HUES6 (cell line): ENCODE measurements around the gene TPK1.

ENCODE experiments used
- H3K27ac ChIP-seq: 2 replicates; pipeline ENCODE4 v1.7.0; 2013; ENCODE audit warnings: low read depth, mild to moderate bottlenecking, low read length, inconsistent platforms
- H3K27me3 ChIP-seq: 2 replicates; pipeline ENCODE4 v1.6.1; 2013; ENCODE audit warnings: low read length; ENCODE audit not compliant: control insufficient read depth, insufficient read depth
- H3K36me3 ChIP-seq: 2 replicates; pipeline ENCODE4 v1.6.1; 2013; ENCODE audit warnings: low read length; ENCODE audit not compliant: control insufficient read depth, insufficient read depth
- H3K4me1 ChIP-seq: 2 replicates; pipeline ENCODE4 v1.6.1; 2013; ENCODE audit warnings: low read length; ENCODE audit not compliant: control insufficient read depth, insufficient read depth
- H3K4me3 ChIP-seq: 2 replicates; pipeline ENCODE4 v1.5.1; 2013; ENCODE audit warnings: low read depth, low read length
- H3K9ac ChIP-seq: one replicate; pipeline ENCODE4 v1.6.1; 2013; ENCODE audit warnings: mild to moderate bottlenecking, low read length
- H3K9me3 ChIP-seq: 2 replicates; pipeline ENCODE4 v1.6.1; 2013; ENCODE audit warnings: low read depth, low read length; ENCODE audit not compliant: control insufficient read depth, insufficient read depth

Gene TPK1

DNA sequence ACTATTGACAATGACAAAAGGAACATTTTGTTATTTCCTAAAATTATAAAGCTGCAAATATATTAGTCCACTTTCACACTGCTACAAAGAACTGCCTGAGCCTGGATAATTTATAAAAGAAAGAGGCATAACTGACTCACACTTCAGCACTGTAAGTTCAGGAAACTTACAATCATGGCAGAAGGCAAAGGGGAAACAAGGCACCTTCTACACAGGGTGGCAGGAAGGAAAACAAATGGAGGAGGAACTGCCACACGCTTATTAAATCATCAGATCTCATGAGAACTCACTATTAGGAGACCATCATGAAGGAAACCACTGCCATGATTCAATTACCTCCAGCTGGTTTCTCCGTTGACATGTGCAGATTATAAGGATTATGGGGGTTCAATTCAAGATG is 203.1 kb downstream of the TPK1 start:
- H3K27ac ChIP-seq = no peak overlapping the region
- H3K27me3 ChIP-seq = no peaks in the 10 kb centered on the region
- H3K4me3 ChIP-seq = no peak overlapping the region
- no peaks in the 10 kb centered on the region for H3K4me1 ChIP-seq
- H3K9ac ChIP-seq = no peak overlapping the region
- H3K9me3 ChIP-seq = peaks cover 22% of the 10 kb centered on the region
- no peaks in the 10 kb centered on the region for H3K36me3 ChIP-seq

- Histone ChIP-seq H3K36me3 (no peaks in the 10 kb centered on the region), H3K4me1 (no peaks in the 10 kb centered on the region), H3K9ac (no peak overlapping the region), H3K27ac (no peak overlapping the region), H3K27me3 (no peaks in the 10 kb centered on the region), H3K4me3 (no peak overlapping the region), H3K9me3 (peaks cover 24% of the 10 kb centered on the region)
These were observed 206.3 kb downstream of the TPK1 start for GRCh38 chr7:144629598-144629997.

- H3K4me1 ChIP-seq = no peaks in the 10 kb centered on the region
- H3K27me3 ChIP-seq = no peaks in the 10 kb centered on the region
- H3K36me3 ChIP-seq = no peaks in the 10 kb centered on the region
- H3K4me3 ChIP-seq = no peak overlapping the region
- peaks cover 24% of the 10 kb centered on the region for H3K9me3 ChIP-seq
- no peak overlapping the region for H3K9ac ChIP-seq
- no peak overlapping the region for H3K27ac ChIP-seq
These were observed 206.8 kb downstream of the TPK1 start for GRCh38 chr7:144629011-144629410.

DNA sequence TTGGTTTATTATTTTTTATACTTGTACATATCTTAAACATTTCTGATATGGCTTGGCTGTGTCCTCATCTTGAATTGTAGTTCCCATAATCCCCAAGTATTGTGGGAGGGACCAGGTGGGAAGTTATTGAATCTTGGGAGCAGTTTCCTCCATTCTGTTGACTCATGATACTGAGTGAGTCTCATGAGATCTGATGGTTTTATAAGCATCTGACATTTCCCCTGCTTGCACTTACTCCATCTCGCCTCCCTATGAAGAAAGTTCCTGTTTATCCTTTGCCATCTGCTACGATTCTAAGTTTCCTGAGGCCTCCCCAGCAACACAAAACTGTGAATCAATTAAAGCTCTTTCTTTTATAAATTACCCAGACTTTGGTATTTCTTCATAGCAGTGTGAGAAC is 207.7 kb downstream of the TPK1 start:
- Histone ChIP-seq H3K27me3 (no peaks in the 10 kb centered on the region), H3K27ac (no peak overlapping the region), H3K9ac (no peak overlapping the region), H3K4me3 (no peak overlapping the region), H3K36me3 (no peaks in the 10 kb centered on the region), H3K4me1 (no peaks in the 10 kb centered on the region), H3K9me3 (peaks cover 24% of the 10 kb centered on the region)

DNA sequence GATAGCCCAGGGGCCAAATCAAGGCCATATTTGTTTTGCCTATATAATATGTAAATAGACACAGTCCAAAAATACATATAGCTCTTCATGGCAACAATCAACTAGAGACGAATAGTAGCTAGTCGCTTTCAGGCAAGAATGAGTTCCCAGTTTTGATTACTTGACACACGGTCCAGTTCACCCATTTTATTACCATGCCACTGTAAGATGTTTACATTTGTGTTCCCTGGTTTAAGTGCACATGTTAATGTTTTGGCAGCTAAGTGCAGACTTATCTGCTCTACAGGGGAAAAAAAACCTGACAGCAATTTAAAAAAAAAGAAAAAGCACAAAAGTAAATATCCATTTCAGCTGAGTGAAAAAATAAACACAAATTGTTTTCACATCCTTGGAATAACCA is 213.1 kb downstream of the TPK1 start:
- Histone ChIP-seq H3K9ac (no peak overlapping the region), H3K36me3 (no peaks in the 10 kb centered on the region), H3K4me3 (no peak overlapping the region), H3K27ac (no peak overlapping the region), H3K4me1 (no peaks in the 10 kb centered on the region), H3K27me3 (no peaks in the 10 kb centered on the region; the same call in 1 of the 2 replicates), H3K9me3 (peaks cover 2% of the 10 kb centered on the region; the same call in 1 of the 2 replicates)

DNA sequence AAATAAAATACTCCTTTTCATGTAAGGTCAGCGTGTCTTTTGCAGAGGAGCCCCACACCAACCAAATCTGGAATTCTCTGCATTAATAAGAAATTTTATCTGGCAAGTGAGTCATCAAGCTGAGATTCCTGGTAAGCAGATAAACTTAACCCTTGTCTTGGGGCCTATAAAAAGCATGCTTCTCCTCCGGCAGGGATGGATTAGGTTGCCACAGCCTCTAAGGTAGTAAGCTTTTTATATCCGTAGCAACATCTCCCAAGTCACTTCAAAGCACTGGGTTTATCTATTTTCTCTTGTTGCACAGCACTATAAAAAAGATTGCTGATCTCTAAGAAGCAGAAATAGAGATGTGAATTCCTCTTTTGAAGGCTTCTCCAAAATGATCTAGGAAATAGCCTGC is 229.6 kb downstream of the TPK1 start:
- H3K9me3 ChIP-seq = no peaks in the 10 kb centered on the region
- no peaks in the 10 kb centered on the region for H3K4me1 ChIP-seq
- no peak overlapping the region for H3K27ac ChIP-seq
- no peaks in the 10 kb centered on the region for H3K27me3 ChIP-seq
- H3K4me3 ChIP-seq = no peak overlapping the region
- H3K36me3 ChIP-seq = no peaks in the 10 kb centered on the region
- no peak overlapping the region for H3K9ac ChIP-seq

DNA sequence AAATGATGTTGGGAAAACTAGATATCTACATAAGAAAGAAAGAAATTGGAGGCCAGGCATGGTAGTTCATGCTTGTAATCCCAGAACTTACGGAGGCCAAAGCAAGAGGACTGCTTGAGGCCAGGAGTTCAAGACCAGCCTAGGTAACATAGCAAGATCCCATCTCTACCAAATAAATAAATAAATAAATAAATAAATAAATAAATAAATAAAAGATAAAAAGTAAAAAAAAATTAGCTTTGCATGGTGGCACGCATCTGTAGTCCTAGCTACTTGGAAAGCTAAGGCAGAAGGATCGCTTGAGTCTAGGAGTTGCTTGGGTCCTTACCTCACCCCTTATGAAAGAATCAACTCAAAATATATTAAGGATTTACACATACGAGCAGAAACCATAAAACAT is 238.9 kb downstream of the TPK1 start:
- Histone ChIP-seq H3K9me3 (peaks cover 7% of the 10 kb centered on the region; the same call in 1 of the 2 replicates), H3K4me3 (no peak overlapping the region), H3K9ac (no peak overlapping the region), H3K27ac (no peak overlapping the region), H3K27me3 (no peaks in the 10 kb centered on the region), H3K4me1 (no peaks in the 10 kb centered on the region), H3K36me3 (no peaks in the 10 kb centered on the region)

GRCh38 chr7:144594580-144594979 is 241.3 kb downstream of the TPK1 start:
- Histone ChIP-seq H3K27ac (no peak overlapping the region), H3K4me1 (no peaks in the 10 kb centered on the region)

GRCh38 chr7:144588559-144589051 is 247.2 kb downstream of the TPK1 start:
- no peaks in the 10 kb centered on the region for H3K27me3 ChIP-seq
- H3K4me1 ChIP-seq = no peaks in the 10 kb centered on the region
- no peak overlapping the region for H3K9ac ChIP-seq
- no peak overlapping the region for H3K4me3 ChIP-seq
- no peaks in the 10 kb centered on the region for H3K9me3 ChIP-seq
- H3K27ac ChIP-seq = no peak overlapping the region
- H3K36me3 ChIP-seq = no peaks in the 10 kb centered on the region

More at GRCh38 chr7:144594580-144594979, 241.3 kb downstream of the TPK1 start:
- Histone ChIP-seq H3K9me3 (peaks cover 7% of the 10 kb centered on the region; the same call in 1 of the 2 replicates), H3K4me3 (no peak overlapping the region), H3K36me3 (no peaks in the 10 kb centered on the region), H3K9ac (no peak overlapping the region), H3K27me3 (no peaks in the 10 kb centered on the region)

- Histone ChIP-seq H3K36me3 (no peaks in the 10 kb centered on the region), H3K9me3 (no peaks in the 10 kb centered on the region), H3K4me1 (no peaks in the 10 kb centered on the region)
These were observed 248.2 kb downstream of the TPK1 start for GRCh38 chr7:144587701-144588100.

DNA sequence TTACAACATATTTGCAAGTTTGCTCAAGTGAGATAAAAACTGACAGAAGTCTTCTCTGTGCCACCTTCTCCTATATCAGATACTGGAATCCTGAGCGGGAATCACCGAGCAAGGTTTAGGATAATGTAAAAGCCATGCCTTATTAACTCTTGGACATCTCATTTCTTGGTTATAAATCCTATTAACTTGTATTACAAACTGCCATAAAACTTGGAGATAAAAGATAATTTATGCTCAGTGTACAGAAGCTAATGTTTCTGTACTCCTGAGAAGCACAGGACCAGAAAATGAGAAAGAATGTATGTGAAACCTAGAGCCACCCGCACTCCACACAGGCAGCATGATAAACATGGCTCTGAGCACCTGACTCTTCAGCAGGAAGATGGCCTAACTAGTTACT is 251.1 kb downstream of the TPK1 start:
- no peaks in the 10 kb centered on the region for H3K27me3 ChIP-seq
- H3K9ac ChIP-seq = no peak overlapping the region
- H3K4me1 ChIP-seq = no peaks in the 10 kb centered on the region
- H3K9me3 ChIP-seq = no peaks in the 10 kb centered on the region
- H3K27ac ChIP-seq = no peak overlapping the region
- H3K36me3 ChIP-seq = no peaks in the 10 kb centered on the region
- no peak overlapping the region for H3K4me3 ChIP-seq

More at GRCh38 chr7:144587701-144588100, 248.2 kb downstream of the TPK1 start:
- H3K27ac ChIP-seq = no peak overlapping the region
- no peaks in the 10 kb centered on the region for H3K27me3 ChIP-seq
- H3K9ac ChIP-seq = no peak overlapping the region
- no peak overlapping the region for H3K4me3 ChIP-seq

- Histone ChIP-seq H3K36me3 (no peaks in the 10 kb centered on the region), H3K4me3 (no peak overlapping the region), H3K9ac (no peak overlapping the region), H3K9me3 (no peaks in the 10 kb centered on the region), H3K27me3 (no peaks in the 10 kb centered on the region), H3K27ac (no peak overlapping the region), H3K4me1 (no peaks in the 10 kb centered on the region; the same call in 1 of the 2 replicates)
These were observed 256.2 kb downstream of the TPK1 start for GRCh38 chr7:144579687-144580086.
